ENCODE measurements around the gene C3orf18.

The C3orf18 gene

GRCh38 chr3:50536471-50537180 is 30.9 kb downstream of the C3orf18 start:
- no peak for TF ChIP-seq ZNF274 (IDR thresholded peaks at IDR 0.05; ENCODE audit: low read depth, low read length)
- no peak overlapping the region for H3K4me3 ChIP-seq (ENCODE audit: low read length)

GRCh38 chr3:50534681-50535330 is 32.7 kb downstream of the C3orf18 start:
- H3K4me3 ChIP-seq (ENCODE audit: low read length), result no peak overlapping the region
- no peak for TF ChIP-seq ZNF274 (IDR thresholded peaks at IDR 0.05; ENCODE audit: low read depth, low read length)

GRCh38 chr3:50533807-50534461 is 33.6 kb downstream of the C3orf18 start:
- H3K4me3 ChIP-seq (ENCODE audit: low read length), result no peak overlapping the region
- no peak for TF ChIP-seq ZNF274 (IDR thresholded peaks at IDR 0.05; ENCODE audit: low read depth, low read length)

- H3K4me3 ChIP-seq (ENCODE audit: low read length), result no peak overlapping the region
- TF ChIP-seq ZNF274 (IDR thresholded peaks at IDR 0.05; ENCODE audit: low read depth, low read length), result no peak
These were observed 34.2 kb downstream of the C3orf18 start for GRCh38 chr3:50533316-50533715.

- H3K4me3 ChIP-seq (ENCODE audit: low read length), result no peak overlapping the region
- no peak for TF ChIP-seq ZNF274 (IDR thresholded peaks at IDR 0.05; ENCODE audit: low read depth, low read length)
These were observed 35.4 kb downstream of the C3orf18 start for GRCh38 chr3:50532062-50532705.

GRCh38 chr3:50531201-50531600 is 36.3 kb downstream of the C3orf18 start:
- TF ChIP-seq ZNF274 (IDR thresholded peaks at IDR 0.05; ENCODE audit: low read depth, low read length), result no peak
- H3K4me3 ChIP-seq (ENCODE audit: low read length), result no peak overlapping the region

GRCh38 chr3:50530001-50530970 is 37.3 kb downstream of the C3orf18 start:
- no peak overlapping the region for H3K4me3 ChIP-seq (ENCODE audit: low read length)
- TF ChIP-seq ZNF274 (IDR thresholded peaks at IDR 0.05; ENCODE audit: low read depth, low read length), result no peak

- H3K4me3 ChIP-seq (ENCODE audit: low read length), result no peak overlapping the region
- TF ChIP-seq ZNF274 (IDR thresholded peaks at IDR 0.05; ENCODE audit: low read depth, low read length), result no peak
These were observed 41.6 kb downstream of the C3orf18 start for GRCh38 chr3:50525987-50526386.

GRCh38 chr3:50525191-50525910 is 42.2 kb downstream of the C3orf18 start:
- H3K4me3 ChIP-seq (ENCODE audit: low read length), result no peak overlapping the region
- no peak for TF ChIP-seq ZNF274 (IDR thresholded peaks at IDR 0.05; ENCODE audit: low read depth, low read length)

- no peak for TF ChIP-seq ZNF274 (IDR thresholded peaks at IDR 0.05; ENCODE audit: low read depth, low read length)
These were observed 42.8 kb downstream of the C3orf18 start for GRCh38 chr3:50524746-50525145.

GRCh38 chr3:50523279-50523811 is 44.2 kb downstream of the C3orf18 start:
- no peak overlapping the region for H3K4me3 ChIP-seq (ENCODE audit: low read length)
- TF ChIP-seq ZNF274 (IDR thresholded peaks at IDR 0.05; ENCODE audit: low read depth, low read length), result no peak

More at GRCh38 chr3:50524746-50525145, 42.8 kb downstream of the C3orf18 start:
- H3K4me3 ChIP-seq (ENCODE audit: low read length), result no peak overlapping the region

- no peak for TF ChIP-seq ZNF274 (IDR thresholded peaks at IDR 0.05; ENCODE audit: low read depth, low read length)
- no peak overlapping the region for H3K4me3 ChIP-seq (ENCODE audit: low read length)
These were observed 46.0 kb downstream of the C3orf18 start for GRCh38 chr3:50521572-50521971.

- H3K4me3 ChIP-seq (ENCODE audit: low read length), result no peak overlapping the region
- no peak for TF ChIP-seq ZNF274 (IDR thresholded peaks at IDR 0.05; ENCODE audit: low read depth, low read length)
These were observed 46.7 kb downstream of the C3orf18 start for GRCh38 chr3:50520849-50521248.
